Stimulated activated CD4-positive, alpha-beta T cell treated with anti-CD3 and anti-CD28 coated beads, Interleukin-15, amount 100 ng/mL, for 1 hour (primary cell): Measurements from ENCODE around the gene DGKD.
"Not testable (repeated sequence)": the region's sequence is repeated elsewhere in the genome, so short reads cannot be mapped to it uniquely, and the experiment has no call there.

ENCODE experiments used
- DNase-seq, 2 donors: peaks; one replicate each; pipeline ENCODE4 v3.0.0-alpha.2; 2020; ENCODE audit warnings: low read depth in 1 of 2, low spot score in 1 of 2

DGKD gene

DNA sequence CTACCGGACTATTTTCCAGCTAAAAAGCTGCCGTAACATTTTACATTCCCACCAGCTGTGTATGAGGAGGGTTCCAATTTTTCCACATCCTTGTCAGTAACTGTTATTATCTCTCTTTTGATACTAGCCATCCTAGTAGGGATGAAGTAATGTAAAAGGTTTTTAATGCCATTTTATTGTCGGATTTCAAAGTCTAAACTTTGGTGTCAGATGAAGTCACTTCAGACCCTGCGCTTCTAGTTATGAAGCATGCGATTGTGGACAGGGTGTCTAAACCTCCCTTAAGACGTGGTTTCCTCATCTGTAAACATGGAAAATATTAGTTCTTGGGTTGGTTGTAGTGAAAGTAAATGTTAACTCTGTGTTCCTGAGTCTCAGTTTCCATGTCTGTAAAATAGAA is 4.7 kb downstream of the DGKD start:
- DNase-seq = no peak

DNA sequence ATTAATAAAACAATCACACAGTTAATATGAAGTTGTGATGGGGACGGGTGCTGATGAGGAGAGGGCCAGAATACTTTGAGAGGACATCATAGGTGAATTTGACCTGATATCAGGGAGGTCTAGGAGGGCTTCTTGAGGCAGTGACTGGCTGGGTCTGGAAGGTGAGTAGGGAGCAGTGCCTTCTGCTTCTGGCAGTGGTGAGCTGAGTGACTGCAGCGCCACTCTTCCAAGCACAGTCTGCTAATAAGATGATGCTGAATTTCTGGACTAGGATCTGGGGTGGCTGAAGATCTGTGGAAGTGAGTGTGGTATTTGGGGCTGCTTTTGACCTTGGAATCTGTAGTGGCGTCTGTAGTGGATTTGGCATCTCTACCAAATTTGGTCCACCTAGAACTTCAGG is 5.5 kb downstream of the DGKD start:
- DNase-seq = no peak

DNA sequence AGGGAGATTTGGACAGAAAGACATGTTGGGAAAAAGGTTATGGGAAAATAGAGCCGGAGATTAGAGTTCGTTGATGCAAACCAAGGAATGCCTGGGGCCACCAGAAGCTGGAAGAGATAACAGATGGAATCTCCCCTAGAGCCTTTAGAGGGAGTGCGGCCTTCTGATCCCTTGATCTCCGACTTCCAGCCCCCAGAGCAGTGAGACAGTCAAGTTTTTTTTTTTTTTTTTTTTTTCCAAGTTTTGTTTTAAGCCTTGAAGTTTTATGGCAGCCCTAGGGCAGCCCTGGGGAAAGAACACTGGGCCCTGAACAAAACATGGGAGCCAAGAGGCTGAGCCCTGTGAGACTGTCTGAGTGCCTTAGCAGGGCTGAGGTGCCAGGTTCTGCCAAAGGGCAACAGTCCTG is 6.5 kb downstream of the DGKD start:
- no peak for DNase-seq

DNA sequence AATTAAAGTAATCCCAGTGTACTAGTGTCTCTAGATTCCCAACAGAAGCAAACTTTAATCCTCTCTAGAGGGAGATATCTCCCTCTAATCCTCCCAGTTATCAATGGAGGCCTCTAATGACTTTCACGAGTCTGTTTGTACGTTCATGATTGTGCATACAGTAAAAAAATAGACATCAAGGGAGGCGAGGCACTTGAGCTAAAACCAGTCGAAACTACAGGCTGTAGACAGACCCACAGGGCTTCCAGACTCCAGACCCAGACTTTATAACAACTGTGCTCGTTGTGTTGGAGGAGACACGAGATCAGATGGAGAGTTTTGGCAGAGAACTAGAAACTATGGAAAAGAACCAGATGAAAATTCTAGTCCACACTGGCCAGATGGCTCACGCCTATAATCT is 7.0 kb downstream of the DGKD start:
- DNase-seq = no peak

DNA sequence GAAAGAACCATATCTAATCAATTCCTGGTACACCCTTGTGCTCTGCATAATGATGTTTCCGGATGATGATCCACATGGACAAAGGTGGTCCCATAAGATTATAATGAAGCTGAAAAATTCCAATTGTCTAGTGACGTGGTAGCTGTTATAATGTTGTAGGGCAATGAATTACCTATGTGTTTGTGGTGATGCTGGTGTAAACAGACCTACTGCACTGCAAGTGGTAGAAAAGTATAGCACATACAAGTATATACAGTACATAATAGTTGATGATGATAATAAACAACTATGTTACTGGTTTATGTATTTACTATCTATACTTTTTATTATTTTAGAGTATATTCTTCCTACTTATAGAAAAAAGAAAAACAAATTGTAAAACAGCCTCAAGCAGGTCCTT is 8.4 kb downstream of the DGKD start:
- no peak for DNase-seq

DNA sequence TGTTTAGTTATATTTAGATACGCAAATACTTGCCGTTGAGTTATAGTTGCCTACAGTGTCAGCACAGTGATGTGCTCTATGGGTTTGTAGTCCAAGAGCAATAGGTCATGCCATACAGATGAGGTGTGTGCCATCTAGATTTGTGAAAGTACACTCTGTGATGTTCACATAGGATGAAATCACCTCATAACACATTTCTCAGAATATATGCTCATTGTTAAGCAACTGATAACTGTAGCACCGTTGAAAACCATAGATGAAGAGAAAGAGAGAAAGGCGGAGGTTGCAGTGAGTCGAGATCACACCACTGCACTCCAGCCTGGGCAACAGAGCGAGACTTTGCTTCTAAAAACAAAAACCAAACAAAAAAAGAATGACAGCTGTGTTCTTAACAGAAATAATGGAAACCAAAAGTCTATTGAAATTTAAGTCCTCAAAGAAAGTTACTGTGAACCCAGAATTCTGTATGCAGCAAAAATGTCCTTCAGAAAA is 9.5 kb downstream of the DGKD start:
- no peak for DNase-seq

DNA sequence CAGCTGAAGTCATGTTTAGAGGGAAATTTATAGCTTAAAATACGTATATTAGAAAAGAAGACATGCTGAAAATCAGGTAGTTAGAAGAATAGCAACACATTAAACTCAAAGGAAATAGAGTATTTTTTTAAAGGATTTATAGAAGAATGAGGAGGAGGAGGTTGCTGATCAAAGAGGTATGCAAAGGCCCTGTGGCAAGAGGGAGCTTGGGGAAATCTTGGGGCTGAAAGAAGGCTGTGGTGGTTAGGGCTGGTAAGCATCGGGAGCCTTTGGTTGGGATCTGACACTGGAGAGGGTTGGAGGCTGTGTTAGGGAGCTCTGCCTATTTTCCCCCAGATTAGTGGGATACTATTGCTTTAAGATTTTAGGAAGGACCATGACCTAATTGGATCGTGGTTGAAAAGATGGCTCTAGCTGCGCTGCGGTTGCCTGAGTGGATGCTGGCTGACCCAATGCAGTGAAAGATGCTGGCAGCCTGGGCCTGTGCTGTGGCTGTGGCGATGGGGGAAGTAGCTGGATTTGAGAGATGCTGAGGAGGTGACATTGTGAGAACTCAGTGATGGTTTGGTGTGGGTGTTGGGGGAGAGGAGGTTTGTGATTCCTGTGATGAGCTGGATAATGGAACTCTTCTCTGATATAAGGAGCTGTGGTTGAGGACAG is 11.7 kb downstream of the DGKD start:
- DNase-seq = no peak

DNA sequence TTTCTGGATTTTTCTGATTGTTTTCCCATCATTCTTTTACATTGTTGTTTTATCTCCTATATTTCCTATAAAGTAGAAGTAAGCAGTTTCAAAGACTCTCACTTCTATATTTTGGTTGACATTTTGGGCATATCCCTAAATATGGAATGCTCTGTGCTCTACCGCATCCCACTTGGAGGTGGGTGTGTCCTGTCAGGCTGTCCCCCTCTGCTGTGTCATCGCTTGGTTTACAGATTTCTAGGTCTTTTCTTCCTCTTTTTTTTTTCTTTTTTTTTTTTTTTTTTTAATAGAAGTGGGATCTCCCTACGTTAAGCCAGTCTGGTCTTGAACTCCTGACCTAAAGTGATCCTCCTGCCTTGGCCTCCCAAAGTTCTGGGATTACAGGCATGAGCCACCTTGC is 13.3 kb downstream of the DGKD start:
- DNase-seq = no peak

DNA sequence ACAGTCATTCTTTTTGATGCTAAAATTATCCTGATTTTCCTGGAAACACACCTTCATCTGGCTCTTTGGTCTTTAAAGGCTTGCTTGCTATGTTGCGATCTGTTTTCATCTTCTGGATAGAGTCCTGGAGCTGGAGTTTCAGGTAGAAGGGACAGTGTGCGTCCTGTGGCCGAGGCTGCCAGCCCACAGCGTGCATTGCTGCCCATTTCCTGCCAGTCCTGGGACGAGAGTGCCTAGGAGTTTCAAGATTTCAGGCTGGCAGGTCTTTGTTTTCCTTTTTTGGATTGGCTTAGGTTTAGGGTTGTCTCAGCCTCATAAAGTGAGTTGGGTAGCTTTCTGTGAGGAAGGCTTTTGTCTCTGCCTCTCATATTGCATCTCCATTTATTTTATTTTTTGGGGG is 14.5 kb downstream of the DGKD start:
- DNase-seq = no peak

DNA sequence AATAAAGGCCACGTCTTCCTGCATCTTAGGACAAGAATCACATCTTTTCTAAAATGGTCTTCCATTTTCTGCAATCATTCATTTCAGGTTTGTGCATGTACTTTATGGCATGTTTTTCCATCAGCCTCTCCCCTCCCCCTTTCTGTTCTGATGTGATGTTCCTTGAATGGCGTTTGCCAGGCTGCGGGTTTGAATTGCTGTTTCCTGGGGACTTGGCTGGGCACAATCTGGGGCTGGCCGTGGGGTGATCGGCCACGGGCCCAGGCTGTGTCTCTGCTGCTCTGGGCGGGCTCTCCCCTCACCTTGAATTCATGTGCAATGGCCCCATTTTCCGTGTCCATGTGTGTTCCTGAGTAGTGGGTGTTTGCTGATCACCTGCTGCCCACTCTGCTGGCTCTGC is 15.2 kb downstream of the DGKD start:
- no peak for DNase-seq

DNA sequence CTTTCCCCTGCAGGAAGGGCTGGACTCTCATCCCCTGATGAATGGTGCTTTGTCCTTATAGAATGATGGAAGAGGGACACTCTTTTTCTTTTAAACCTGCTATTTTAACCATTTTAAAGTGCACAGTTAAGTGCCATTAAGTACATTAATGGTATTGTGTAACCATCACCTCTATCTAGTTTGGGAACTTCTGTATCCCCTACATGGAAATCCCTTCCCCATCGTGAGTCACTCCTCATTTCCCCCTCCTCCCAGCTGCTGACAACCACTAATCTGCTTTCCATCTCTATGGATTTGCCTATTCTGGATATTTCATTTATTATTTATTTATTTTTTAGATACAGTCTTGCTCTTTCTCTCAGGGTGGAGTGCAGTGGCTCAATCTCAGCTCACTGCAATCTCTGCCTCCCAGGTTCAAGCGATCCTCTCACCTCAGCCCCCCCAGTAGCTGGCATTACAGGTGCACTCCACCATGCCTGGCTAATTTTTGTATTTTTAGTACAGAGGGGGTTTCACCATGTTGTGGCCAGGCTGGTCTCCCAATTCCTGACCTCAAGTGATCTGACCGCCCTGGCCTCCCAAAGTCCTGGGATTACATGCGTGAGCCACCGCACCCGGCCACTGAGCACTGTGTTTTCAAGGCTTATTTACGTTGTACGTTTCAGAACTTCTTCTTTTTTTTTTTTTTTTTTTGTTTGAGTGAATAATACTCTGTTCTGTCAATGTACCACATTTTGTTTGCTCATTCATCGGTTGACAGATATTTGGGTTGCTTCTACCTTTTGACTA is 15.8 kb downstream of the DGKD start:
- DNase-seq = no peak

DNA sequence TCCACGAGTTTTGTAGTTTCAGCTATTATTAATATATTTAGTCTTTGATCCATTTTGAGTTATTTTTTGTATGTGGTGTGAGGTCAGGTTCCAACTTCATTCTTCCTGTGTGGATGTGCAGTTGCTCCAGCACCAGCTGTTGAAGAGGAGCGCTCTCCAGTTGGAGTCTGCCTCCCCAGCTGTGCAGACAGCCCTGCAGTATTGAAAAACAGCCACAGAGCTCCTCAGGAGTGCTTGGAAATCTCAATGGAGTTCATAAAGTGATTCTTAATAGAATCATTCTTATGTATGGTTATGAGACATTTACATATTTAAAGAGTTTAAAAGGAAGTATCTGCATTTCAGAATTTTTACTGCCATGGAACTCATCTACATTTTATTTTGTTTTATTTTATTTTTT is 17.3 kb downstream of the DGKD start:
- DNase-seq = no peak

DNA sequence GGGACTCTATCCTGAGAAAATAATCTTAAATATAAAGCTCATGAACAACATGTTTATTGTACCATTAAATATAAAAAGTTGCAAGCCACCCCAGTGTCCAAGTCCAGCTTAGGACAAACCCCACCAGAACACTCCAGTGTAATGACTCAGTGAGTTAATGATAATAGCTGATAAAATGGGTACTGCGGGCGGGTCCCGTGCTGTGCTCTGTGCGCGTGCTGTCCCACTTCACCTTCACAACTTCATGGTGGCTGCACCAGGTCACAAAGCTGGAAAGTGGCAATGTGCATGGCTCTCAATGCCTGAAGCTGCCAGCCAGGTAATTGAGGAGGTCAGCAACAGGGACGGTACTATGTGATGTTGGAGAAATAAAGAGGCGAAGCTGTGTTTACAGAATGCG is 18.6 kb downstream of the DGKD start:
- no peak for DNase-seq

DNA sequence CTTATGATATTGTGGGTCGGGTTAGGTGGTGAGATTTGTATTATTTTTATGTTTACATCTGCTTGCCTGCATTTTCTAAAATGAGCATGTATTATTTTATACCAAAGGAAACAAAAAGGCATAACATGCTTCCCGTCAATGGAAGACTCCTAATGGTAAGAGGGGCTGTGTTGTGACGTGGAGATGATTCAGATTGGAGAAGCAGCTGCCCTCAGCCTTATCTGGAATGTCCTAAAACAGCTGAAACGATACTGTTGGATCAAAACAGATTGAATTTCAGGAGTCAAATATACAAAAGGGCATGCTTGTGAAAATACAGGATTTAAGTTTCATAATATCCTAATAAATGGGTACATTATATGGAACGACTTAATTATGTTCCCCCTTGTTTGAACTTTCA is 19.0 kb downstream of the DGKD start:
- no peak for DNase-seq

DNA sequence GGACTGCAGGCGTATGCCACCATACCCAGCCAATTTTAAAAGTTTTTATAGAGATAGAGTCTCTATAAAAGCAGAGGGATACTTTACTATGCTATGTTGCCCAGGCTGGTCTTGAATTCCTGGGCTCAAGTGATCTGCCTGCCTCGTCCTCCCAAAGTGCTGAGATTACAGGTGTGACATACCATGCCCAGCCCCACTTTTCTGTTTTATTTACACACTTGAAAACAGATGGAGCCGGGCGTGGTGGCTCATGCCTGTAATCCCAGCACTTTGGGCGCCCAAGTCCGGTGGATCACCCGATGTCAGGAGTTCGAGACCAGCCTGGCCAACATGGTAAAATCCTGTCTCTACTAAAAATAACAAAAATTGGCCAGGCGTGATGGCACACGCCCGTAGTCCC is 20.5 kb downstream of the DGKD start:
- not testable (repeated sequence) for DNase-seq

DNA sequence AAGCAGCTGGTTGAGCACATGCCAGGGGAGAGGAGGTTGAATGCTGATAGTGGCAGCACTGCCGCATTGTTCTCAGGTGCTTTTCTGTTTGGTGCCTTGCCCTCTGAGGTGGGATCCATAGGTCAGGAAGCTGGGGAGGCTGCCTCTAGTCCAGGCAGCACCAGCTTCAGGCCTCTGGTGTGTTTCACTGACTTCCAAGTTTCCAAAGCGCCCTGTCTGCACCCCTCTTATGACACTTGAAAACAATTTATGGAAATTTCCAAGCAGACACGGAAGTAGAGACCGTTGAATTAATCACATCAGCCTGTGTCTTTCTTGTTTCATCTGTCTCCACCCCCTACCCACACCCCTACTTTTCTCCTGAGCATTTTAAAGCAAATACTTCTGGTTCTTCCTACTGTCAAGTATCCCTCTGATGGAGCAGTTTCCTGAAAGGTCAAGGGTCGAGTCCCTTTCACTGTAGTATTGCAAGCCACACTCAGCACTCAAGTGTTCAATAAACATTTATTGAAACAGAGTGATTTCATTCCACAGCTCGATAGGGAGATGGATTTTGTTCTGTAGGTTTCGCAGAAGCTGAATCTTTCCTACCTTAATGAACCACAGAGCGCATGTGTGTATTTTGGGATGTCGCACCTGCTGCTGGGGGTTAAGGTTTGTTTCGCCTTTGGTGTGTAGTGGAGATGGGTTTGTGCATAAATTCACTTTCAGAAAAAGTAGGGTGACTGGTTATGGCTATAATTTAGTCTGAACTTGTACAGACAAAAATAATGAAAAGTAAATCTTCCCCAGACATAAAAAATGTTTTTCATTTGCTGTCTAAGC is 21.4 kb downstream of the DGKD start:
- no peak for DNase-seq

DNA sequence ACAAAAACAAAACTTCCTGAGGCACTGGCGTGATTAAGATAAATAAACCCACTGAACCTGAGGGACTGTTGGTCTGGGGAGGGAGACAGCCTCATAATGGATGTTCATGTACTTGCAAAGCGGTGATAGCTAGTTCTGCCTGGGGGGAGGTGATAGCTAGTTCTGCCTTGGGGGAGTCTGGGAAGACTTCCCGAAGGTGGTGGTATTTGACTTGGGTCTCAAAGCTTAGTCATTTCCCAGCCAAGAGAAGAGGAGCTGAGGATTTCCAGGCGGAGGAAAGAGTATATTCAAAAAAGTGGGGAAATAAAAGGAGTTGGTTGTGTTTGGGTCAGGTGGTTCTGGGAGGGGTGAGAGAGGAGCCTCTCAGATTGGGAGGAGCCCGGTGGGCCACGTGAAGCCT is 24.7 kb downstream of the DGKD start:
- DNase-seq = no peak

DNA sequence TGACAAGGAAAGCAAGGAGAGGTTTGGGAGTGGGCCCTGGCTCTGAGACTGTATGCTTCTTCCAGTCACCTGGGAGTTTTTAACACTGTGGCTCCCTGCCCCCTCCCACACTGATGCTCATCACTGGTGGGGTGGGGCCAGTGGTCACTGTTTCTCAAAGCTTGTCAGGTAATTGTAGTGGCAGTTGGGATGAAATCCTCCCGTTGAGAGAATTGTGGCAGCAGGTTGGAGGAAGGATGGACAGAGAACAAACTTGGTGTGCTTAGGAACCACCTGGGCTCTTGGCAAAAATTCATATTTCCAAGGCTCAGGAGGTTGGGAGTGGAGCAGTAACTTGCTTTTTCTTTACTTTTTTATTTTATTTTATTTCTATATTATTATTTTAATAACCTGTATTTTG is 25.1 kb downstream of the DGKD start:
- DNase-seq = no peak

DNA sequence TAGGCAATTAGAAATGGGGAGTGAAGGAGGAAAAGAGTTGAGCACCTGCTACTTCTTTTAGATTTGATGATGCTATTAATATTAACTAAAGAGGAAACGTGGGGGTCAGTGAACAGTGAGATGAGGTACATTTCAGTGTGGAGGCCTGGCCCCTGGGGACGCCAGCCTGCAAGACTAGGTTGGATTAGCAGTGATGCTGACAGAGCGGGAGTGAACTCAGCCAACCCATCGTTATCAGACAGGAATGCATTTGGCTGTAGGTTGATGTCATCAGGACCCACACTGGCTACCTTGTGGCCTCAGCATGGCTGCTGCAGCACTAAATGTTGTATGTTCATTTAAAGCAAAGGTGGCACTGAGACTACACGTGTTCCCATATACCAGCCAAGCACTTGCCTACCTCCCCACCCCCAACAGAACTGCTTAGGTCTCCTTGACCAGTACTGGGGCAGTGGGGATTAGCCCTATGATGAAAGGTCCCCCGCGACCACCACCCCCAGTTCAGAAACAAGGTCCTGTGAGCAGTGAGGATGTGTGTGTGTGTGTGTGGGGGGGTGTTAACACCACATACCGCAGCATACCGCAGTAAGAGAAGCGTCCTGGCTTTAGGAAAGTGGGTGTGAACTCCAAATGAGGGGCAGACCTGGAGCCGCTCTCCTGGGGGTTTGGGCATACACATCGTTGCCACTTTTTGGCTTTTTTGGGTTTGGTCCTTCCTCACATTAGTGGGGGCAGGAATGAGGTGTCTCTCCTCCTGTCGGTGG is 26.0 kb downstream of the DGKD start:
- no peak for DNase-seq

DNA sequence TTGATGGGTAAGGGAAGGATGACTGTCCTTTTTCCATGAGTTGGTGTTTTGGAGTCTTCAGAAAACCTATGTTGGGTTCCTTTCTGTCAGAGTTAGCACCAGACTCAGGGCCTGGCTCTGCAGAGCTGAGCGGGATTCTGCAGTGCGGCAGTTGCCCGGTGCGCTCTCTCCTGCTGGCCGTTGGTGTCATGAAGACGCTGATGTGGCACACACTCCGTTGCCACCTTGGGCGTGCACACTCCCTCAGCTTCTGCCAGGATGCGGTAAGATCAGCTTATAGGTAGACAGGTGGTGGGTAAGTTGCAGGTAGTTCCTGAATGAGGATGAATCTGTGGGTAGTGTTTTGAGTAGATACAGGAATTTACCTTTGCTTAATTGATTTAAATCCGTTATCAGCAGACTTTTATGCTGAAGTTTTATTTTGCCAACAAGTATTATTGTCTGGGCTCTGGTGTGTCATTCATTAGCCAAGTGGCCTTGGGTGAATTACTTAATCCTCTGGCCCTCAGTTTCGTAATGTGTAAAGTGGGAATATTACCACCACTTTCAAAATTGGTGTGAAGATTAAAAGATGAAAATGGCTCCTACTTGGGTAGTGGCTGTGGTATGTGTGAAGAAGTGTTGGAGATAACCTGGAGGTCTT is 26.8 kb downstream of the DGKD start:
- DNase-seq = no peak

DNA sequence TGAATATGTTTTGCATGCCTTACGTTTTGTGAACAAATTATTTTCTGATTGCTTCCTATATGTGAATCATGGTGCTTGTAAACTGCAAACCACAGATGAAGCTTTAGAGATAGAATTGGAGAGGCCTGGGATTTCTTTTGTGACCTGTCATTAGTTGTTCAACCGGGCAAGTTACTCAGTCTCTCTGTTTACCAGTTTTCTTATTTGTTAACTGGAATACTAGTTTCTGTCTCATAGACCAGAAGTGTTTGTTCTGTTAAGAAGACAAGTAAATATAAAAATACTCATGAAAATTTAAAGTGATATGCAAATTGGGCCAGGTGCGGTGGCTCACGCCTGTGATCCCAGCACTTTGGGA is 27.3 kb downstream of the DGKD start:
- DNase-seq = no peak
